Thyroid gland (tissue), 4 donors: ENCODE measurements around the gene ZNF214. TPM values are rescaled to one million over a fixed set of nuclear protein-coding genes. Genes with fewer than 3 reads are reported as not detected.
"Not testable (repeated sequence)": the region's sequence is repeated elsewhere in the genome, so short reads cannot be mapped to it uniquely, and the experiment has no call there.

ENCODE experiments used
- DNase-seq, 2 donors: peaks; one replicate each; pipeline ENCODE4 v3.0.0-alpha.2; 2019
- H3K27ac ChIP-seq, 3 donors: fragments of 200-600 bp; sonication (generic); 1 replicate in 2 of 3; 2 replicates in 1 of 3; pipeline ENCODE4 v1.5.1; 2016 to 2019; ENCODE audit warnings: mild to moderate bottlenecking in 1 of 3, moderate library complexity in 1 of 3
- H3K27me3 ChIP-seq: fragments of 200-600 bp; sonication (generic); one replicate; pipeline ENCODE4 v1.5.1; 2019
- H3K36me3 ChIP-seq, 2 donors: fragments of 200-600 bp; sonication (generic); one replicate each; pipeline ENCODE4 v1.5.1; 2016 to 2019
- H3K4me1 ChIP-seq, 2 donors: fragments of 200-600 bp; sonication (generic); one replicate each; pipeline ENCODE4 v1.5.1; 2017 to 2019
- H3K4me3 ChIP-seq, 3 donors: fragments of 200-600 bp; sonication (generic); replicated peaks in 1 of 3; 1 replicate in 2 of 3; 2 replicates in 1 of 3; pipeline ENCODE4 v1.5.1; 2016; ENCODE audit warnings: mild to moderate bottlenecking in 1 of 3
- H3K9me3 ChIP-seq: fragments of 200-600 bp; sonication (generic); one replicate; pipeline ENCODE4 v1.5.1; 2017
- POLR2A ChIP-seq, 2 donors: fragments of 450-650 bp; IDR thresholded peaks; one replicate each; pipeline ENCODE4 v1.6.1; 2017; ENCODE audit warnings: antibody characterized with exemption in 2 of 2, mild to moderate bottlenecking in 2 of 2, moderate library complexity in 1 of 2
- WGBS, 2 donors: methylation state at CpG; one replicate each; pipeline ENCODE4 v1.1.5; 2017; 5-methylcytosine and 5-hydroxymethylcytosine counted together
- intact Hi-C: fragments of 100-400 bp; cut with DNase I; formaldehyde crosslinking; loops from one replicate; pipeline ENCODE4 v1.15.1; 2023
- total RNA-seq, 4 donors: library from RNA; depleted of rRNA; stranded (reverse); fragments of >200 nt; gene quantifications; one replicate each; pipeline ENCODE4 v1.2.3, GENCODE V29; 2016
- TF ChIP-seq, protein P1 (sequence below), 6 experiments: fragments of 200-600 bp in 3 of 6; fragments of 450-650 bp in 3 of 6; sonication (generic) in 3 of 6; IDR thresholded peaks; one replicate each; pipeline ENCODE4 v1.5.1; 2016 to 2019; ENCODE audit warnings: antibody characterized with exemption in 6 of 6, mild to moderate bottlenecking in 2 of 6, inconsistent platforms in 1 of 6, moderate library complexity in 1 of 6

ZNF214 gene
- total RNA-seq, 4 donors from 2014 or later = 5.1 to 8.1 (median 6.7) TPM

DNA sequence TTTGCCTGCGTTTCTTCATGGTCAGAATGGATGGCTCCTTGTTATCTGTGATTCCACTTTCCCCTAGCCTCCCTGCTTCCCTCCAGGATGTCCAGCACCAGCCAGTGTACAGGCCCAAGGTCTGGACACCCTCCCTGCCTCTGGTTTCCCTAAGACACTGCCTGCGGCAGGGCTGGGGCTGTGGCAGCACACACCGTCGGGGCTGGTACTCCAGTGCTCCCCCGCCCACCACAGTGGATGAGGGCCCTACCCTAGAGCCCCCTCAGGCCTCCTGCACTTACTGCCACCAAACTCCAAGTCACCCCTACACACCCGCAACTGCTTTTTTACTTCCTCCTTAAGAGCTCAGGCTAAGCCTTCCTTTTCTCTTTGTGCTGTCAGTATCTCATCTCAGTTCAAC lies 28.9 kb downstream of the ZNF214 start:
- no peak overlapping the region for H3K27ac ChIP-seq
- H3K4me3 ChIP-seq = no peak overlapping the region
- intact Hi-C loops = no loop called here
- no peaks in the 10 kb centered on the region for H3K27me3 ChIP-seq
- DNase-seq = no peak
- 66 to 84% methylated on average over 6 of the region's 6 CpGs for WGBS, 2 donors
- H3K9me3 ChIP-seq = no peaks in the 10 kb centered on the region
- H3K4me1 ChIP-seq = no peaks in the 10 kb centered on the region
- TF ChIP-seq, protein P1, sequence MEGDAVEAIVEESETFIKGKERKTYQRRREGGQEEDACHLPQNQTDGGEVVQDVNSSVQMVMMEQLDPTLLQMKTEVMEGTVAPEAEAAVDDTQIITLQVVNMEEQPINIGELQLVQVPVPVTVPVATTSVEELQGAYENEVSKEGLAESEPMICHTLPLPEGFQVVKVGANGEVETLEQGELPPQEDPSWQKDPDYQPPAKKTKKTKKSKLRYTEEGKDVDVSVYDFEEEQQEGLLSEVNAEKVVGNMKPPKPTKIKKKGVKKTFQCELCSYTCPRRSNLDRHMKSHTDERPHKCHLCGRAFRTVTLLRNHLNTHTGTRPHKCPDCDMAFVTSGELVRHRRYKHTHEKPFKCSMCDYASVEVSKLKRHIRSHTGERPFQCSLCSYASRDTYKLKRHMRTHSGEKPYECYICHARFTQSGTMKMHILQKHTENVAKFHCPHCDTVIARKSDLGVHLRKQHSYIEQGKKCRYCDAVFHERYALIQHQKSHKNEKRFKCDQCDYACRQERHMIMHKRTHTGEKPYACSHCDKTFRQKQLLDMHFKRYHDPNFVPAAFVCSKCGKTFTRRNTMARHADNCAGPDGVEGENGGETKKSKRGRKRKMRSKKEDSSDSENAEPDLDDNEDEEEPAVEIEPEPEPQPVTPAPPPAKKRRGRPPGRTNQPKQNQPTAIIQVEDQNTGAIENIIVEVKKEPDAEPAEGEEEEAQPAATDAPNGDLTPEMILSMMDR (IDR thresholded peaks at IDR 0.05) = no peak
- TF ChIP-seq POLR2A (IDR thresholded peaks at IDR 0.05) = no peak
- H3K36me3 ChIP-seq = no peaks in the 10 kb centered on the region

GRCh38 chr11:6988506-6988905 lies 31.6 kb downstream of the ZNF214 start:
- Histone ChIP-seq H3K36me3 (no peaks in the 10 kb centered on the region), H3K4me3 (no peak overlapping the region), H3K9me3 (no peaks in the 10 kb centered on the region), H3K4me1 (no peaks in the 10 kb centered on the region), H3K27ac (no peak overlapping the region), H3K27me3 (no peaks in the 10 kb centered on the region)
- no peak for DNase-seq
- no peak for TF ChIP-seq POLR2A (IDR thresholded peaks at IDR 0.05)
- TF ChIP-seq, protein P1 (IDR thresholded peaks at IDR 0.05) = no peak
- intact Hi-C loops = no loop called here

DNA sequence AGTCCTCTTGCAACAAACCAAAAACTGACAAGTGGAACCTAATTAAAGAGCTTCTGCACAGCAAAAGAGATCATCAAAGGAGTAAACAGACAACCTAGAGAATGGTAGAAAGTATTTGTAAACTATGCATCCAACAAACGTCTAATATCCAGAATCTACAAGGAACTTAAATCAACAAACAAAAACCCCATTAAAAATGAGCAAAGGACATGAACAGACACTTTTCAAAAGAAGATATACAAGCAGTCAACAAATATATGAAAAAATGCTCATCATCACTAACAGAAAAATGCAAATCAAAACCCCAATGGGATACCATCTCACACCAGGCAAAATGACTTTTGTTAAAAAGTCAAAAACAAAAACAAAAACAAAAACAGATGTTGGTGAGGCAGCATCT lies 33.7 kb downstream of the ZNF214 start:
- Histone ChIP-seq H3K9me3 (no peaks in the 10 kb centered on the region), H3K36me3 (no peaks in the 10 kb centered on the region), H3K27me3 (no peaks in the 10 kb centered on the region), H3K4me1 (no peaks in the 10 kb centered on the region), H3K4me3 (no peak overlapping the region), H3K27ac (no peak overlapping the region)
- intact Hi-C loops = no loop called here
- no peak for DNase-seq
- WGBS, 2 donors = 76 to 80% methylated on average over 1 of the region's 1 CpG
- TF ChIP-seq, protein P1 (IDR thresholded peaks at IDR 0.05) = no peak
- TF ChIP-seq POLR2A (IDR thresholded peaks at IDR 0.05) = no peak

DNA sequence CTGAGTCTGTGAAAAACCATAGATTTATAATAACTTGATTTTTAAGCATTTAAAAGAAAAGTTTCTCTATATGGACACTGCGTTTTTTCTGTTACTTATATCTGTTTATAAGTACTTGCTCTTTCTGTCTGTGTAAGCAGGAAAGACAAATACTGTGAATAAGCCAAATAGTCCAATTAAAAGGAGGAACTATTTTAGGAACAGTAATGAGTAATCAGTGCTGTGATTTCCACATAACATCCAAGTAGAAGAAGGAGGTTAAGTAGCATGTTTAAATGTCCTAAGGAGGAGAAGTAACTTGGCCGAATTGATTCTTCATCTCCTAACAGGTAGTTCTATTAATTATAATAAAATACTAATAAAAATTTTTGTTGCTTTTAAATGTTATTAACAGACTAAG lies 40.8 kb downstream of the ZNF214 start:
- H3K9me3 ChIP-seq = no peaks in the 10 kb centered on the region
- no peaks in the 10 kb centered on the region for H3K36me3 ChIP-seq
- H3K4me1 ChIP-seq = no peaks in the 10 kb centered on the region
- DNase-seq = no peak
- H3K4me3 ChIP-seq = no peak overlapping the region
- intact Hi-C loops = no loop called here
- H3K27ac ChIP-seq = no peak overlapping the region
- TF ChIP-seq, protein P1 (IDR thresholded peaks at IDR 0.05) = no peak
- TF ChIP-seq POLR2A (IDR thresholded peaks at IDR 0.05) = no peak
- no peaks in the 10 kb centered on the region for H3K27me3 ChIP-seq
- 83 to 86% methylated on average over 2 of the region's 2 CpGs for WGBS, 2 donors

DNA sequence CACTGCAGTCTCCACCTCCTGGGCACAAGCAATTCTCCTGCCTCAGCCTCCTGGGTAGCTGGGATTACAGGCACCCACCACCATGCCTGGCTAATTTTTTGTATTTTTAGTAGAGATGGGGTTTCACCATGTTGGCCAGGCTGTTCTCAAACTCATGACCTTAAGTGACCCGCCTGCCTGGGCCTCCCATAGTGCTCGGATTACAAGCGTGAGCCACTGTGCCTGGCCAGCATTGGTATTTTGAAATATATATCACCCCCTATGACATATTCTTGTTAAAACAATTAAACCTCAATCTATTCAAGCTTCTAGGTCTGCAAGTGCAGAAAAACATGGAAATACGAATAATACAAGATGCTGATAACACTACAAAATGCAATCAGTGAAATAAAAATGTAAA lies 50.3 kb downstream of the ZNF214 start:
- H3K9me3 ChIP-seq, DNase-seq, H3K4me1 ChIP-seq, intact Hi-C loops, H3K4me3 ChIP-seq, H3K27me3 ChIP-seq, H3K27ac ChIP-seq, H3K36me3 ChIP-seq: not testable (repeated sequence)
- WGBS, 2 donors = 78 to 85% methylated on average over 4 of the region's 4 CpGs

DNA sequence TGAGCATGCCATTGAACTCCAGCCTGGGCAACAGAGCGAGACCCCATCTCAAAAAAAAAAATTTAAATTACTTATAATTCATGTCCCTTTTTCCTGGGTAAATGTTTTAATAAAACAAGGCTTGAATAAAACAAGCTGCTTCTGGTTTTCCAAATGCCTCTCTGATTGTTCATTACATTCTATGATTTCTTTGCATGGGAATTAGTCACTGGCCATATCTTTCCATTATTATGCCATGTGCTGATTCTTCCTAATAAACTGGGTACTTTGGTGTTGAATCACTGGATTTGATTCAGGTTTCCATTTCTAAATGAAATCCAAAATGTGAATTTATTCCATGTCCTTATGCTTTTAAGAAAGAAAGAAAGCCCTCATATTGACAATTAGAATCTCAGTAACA lies 51.3 kb downstream of the ZNF214 start:
- TF ChIP-seq, protein P1 (IDR thresholded peaks at IDR 0.05) = no peak
- TF ChIP-seq POLR2A (IDR thresholded peaks at IDR 0.05) = no peak
- no peak overlapping the region for H3K4me3 ChIP-seq

More for the DNA sequence above, 51.3 kb downstream of the ZNF214 start:
- intact Hi-C loops = no loop called here
- 95 to 96% methylated on average over 1 of the region's 1 CpG for WGBS, 2 donors
- DNase-seq = no peak
- Histone ChIP-seq H3K27ac (no peak overlapping the region), H3K9me3 (no peaks in the 10 kb centered on the region), H3K4me1 (no peaks in the 10 kb centered on the region), H3K27me3 (no peaks in the 10 kb centered on the region), H3K36me3 (no peaks in the 10 kb centered on the region)
